Ishikawa (cell line): ENCODE measurements around the gene CDH13.

ENCODE experiments used
- CEBPB ChIP-seq: IDR thresholded peaks from 2 replicates; pipeline ENCODE4 v1.6.1; 2012
- CREB1 ChIP-seq: IDR thresholded peaks from 2 replicates; pipeline ENCODE4 v1.6.1; 2012; ENCODE audit warnings: low read depth
- EGR1 ChIP-seq: IDR thresholded peaks from 2 replicates; pipeline ENCODE4 v1.6.1; 2012
- EP300 ChIP-seq: IDR thresholded peaks from 2 replicates; pipeline ENCODE4 v1.6.1; 2012; ENCODE audit warnings: borderline replicate concordance
- FOXM1 ChIP-seq: IDR thresholded peaks from 2 replicates; pipeline ENCODE4 v1.6.1; 2012; ENCODE audit warnings: low read depth, borderline replicate concordance
- NFIC ChIP-seq: IDR thresholded peaks from 2 replicates; pipeline ENCODE4 v1.6.1; 2012
- RAD21 ChIP-seq: IDR thresholded peaks from 2 replicates; pipeline ENCODE4 v1.6.1; 2012; ENCODE audit warnings: low read depth
- REST ChIP-seq: IDR thresholded peaks from 2 replicates; pipeline ENCODE4 v1.6.1; 2012; ENCODE audit warnings: low read depth, mild to moderate bottlenecking
- TAF1 ChIP-seq: IDR thresholded peaks from 2 replicates; pipeline ENCODE4 v1.6.1; 2012; ENCODE audit warnings: low read depth, mild to moderate bottlenecking
- TCF12 ChIP-seq: IDR thresholded peaks from 2 replicates; pipeline ENCODE4 v1.6.1; 2012; ENCODE audit warnings: low read depth
- TEAD4 ChIP-seq: IDR thresholded peaks from 2 replicates; pipeline ENCODE4 v1.6.1; 2012
- USF1 ChIP-seq: IDR thresholded peaks from 2 replicates; pipeline ENCODE4 v1.6.1; 2012
- YY1 ChIP-seq: IDR thresholded peaks from 2 replicates; pipeline ENCODE4 v1.6.1; 2012; ENCODE audit warnings: low read depth
- ZBTB7A ChIP-seq: IDR thresholded peaks from 2 replicates; pipeline ENCODE4 v1.6.1; 2012; ENCODE audit warnings: low read depth
- TF ChIP-seq, protein P1 (sequence below): IDR thresholded peaks from 2 replicates; pipeline ENCODE4 v1.6.1; 2012

The CDH13 gene

GRCh38 chr16:83549316-83550182, 922.8 kb downstream of the CDH13 start:
- TF ChIP-seq RAD21 (no peak), USF1 (no peak), CREB1 (no peak), ZBTB7A (no peak), TAF1 (no peak), TCF12 (no peak), TEAD4 (no peak), FOXM1 (no peak), YY1 (no peak)

- TF ChIP-seq YY1 (no peak), CREB1 (no peak), CEBPB (no peak), TCF12 (no peak), NFIC (no peak), EGR1 (no peak), FOXM1 (no peak)
- TF ChIP-seq, protein P1, sequence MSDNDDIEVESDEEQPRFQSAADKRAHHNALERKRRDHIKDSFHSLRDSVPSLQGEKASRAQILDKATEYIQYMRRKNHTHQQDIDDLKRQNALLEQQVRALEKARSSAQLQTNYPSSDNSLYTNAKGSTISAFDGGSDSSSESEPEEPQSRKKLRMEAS, result no peak
Measured at GRCh38 chr16:83550183-83550569, 923.4 kb downstream of the CDH13 start.

GRCh38 chr16:83552228-83552627, 925.5 kb downstream of the CDH13 start:
- TF ChIP-seq NFIC (no peak), EP300 (no peak), YY1 (no peak), CREB1 (no peak), FOXM1 (no peak), ZBTB7A (no peak), TCF12 (no peak), RAD21 (no peak), REST (no peak), EGR1 (no peak), TAF1 (no peak), TEAD4 (no peak), CEBPB (no peak), USF1 (no peak)
- TF ChIP-seq, protein P1, result no peak

- TF ChIP-seq REST, result no peak
- TF ChIP-seq YY1, result no peak
- TF ChIP-seq TEAD4, result no peak
- TF ChIP-seq CEBPB, result no peak
- TF ChIP-seq ZBTB7A, result no peak
- no peak for TF ChIP-seq NFIC
- TF ChIP-seq FOXM1, result no peak
- TF ChIP-seq TCF12, result no peak
- no peak for TF ChIP-seq EP300
- no peak for TF ChIP-seq TAF1
- TF ChIP-seq USF1, result no peak
- no peak for TF ChIP-seq CREB1
- no peak for TF ChIP-seq RAD21
- TF ChIP-seq, protein P1, result no peak
- no peak for TF ChIP-seq EGR1
Measured at GRCh38 chr16:83552930-83553329, 926.2 kb downstream of the CDH13 start.

GRCh38 chr16:83554096-83554495, 927.3 kb downstream of the CDH13 start:
- no peak for TF ChIP-seq TAF1
- no peak for TF ChIP-seq EP300
